Naive thymus-derived CD8-positive, alpha-beta T cell (primary cell): ENCODE data around the gene OVOL2. TPM values are rescaled to one million over a fixed set of nuclear protein-coding genes. Genes with fewer than 3 reads are reported as not detected.
"Not testable (repeated sequence)": the region's sequence is repeated elsewhere in the genome, so short reads cannot be mapped to it uniquely, and the experiment has no call there.

Source experiments
- ATAC-seq, 2 donors: fragments of 150-1000 bp; cut with Tn5 transposase in 1 of 2; sonication (Bioruptor Pico), chemical (Tn5 transposase) in 1 of 2; 1 replicate in 1 of 2; 2 replicates in 1 of 2; pipeline ENCODE4 v1.10.0; 2021; ENCODE audit warnings: mild to moderate bottlenecking in 2 of 2, moderate library complexity in 2 of 2
- POLR2A ChIA-PET: fragments of 350-600 bp; sonication (Branson Sonifier 250); formaldehyde crosslinking; loops from one replicate; lab custom pipeline; 2021; ENCODE audit warnings: antibody characterized with exemption; lab: Charles Lee
- DNase-seq, 10 donors: peaks; one replicate each; pipeline versions ENCODE4 v3.0.0 to v3.0.0-alpha.2; 2020 to 2022
- H3K27ac Mint-ChIP-seq, 10 donors: one replicate each; pipeline ENCODE4 v1.8.0; 2020 to 2022; ENCODE audit warnings: mild to moderate bottlenecking in 10 of 10, mixed read lengths in 10 of 10, moderate library complexity in 4 of 10, inconsistent platforms in 1 of 10
- H3K27me3 Mint-ChIP-seq, 5 donors: one replicate each; pipeline ENCODE4 v1.8.0; 2021 to 2022; ENCODE audit warnings: mixed read lengths in 5 of 5
- H3K36me3 Mint-ChIP-seq, 3 donors: one replicate each; pipeline ENCODE4 v1.8.0; 2020 to 2022; ENCODE audit warnings: mixed read lengths in 3 of 3, mild to moderate bottlenecking in 2 of 3, inconsistent platforms in 1 of 3
- H3K4me1 Mint-ChIP-seq, 4 donors: one replicate each; pipeline ENCODE4 v1.8.0; 2021 to 2022; ENCODE audit warnings: mixed read lengths in 4 of 4
- H3K4me3 Mint-ChIP-seq, 10 donors: one replicate each; pipeline ENCODE4 v1.8.0; 2020 to 2022; ENCODE audit warnings: mild to moderate bottlenecking in 10 of 10, mixed read lengths in 10 of 10, moderate library complexity in 6 of 10, inconsistent platforms in 1 of 10
- H3K9me3 Mint-ChIP-seq, 9 donors: one replicate each; pipeline ENCODE4 v1.8.0; 2020 to 2022; ENCODE audit warnings: mixed read lengths in 9 of 9, mild to moderate bottlenecking in 3 of 9, inconsistent platforms in 1 of 9, moderate library complexity in 1 of 9
- polyA plus RNA-seq, 3 donors: library from polyadenylated mRNA; unstranded; fragments of 300-500 nt; fragmentation: Illumina TruSeq; gene quantifications; one replicate each; pipeline ENCODE4 v1.2.3, GENCODE V29; 2021
- total RNA-seq, 8 experiments: library from RNA in 2 of 8; stranded (reverse) in 2 of 8; gene quantifications; one replicate each; pipeline ENCODE4 v1.2.3 and lab custom pipeline; 2021 to 2026

The OVOL2 gene
- total and polyA plus RNA-seq, 5 experiments from 2014 or later, result not detected

DNA sequence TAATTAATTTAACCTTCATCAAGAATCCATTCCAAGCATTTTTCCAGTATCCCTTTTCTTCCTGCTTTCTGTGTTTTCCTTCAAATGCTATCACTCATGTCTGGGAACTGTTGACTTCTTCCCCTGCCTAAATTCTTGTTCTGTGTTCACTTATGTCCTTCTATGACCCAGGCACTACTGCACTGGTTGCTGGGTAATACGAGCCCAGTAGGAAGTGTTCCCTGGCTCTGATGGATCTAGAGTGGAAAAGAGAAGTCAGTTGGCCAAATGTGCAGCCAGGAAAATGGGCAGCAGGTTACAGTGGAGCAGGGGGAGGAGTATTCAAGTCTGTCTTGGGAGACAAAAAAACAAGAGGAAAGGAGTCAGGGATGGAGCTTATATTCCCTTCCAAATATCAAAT lies 7.1 kb downstream of the OVOL2 start:
- Mint-ChIP-seq H3K4me3 (no peak overlapping the region), H3K9me3 (no peaks in the 10 kb centered on the region), H3K27ac (no peak overlapping the region), H3K27me3 (peaks cover 15 to 61% (median 40%) of the 10 kb centered on the region in 5 donors), H3K36me3 (no peaks in the 10 kb centered on the region), H3K4me1 (no peaks in the 10 kb centered on the region)
- POLR2A ChIA-PET, result interaction anchor here (0.6 kb wide), 1 partner anchor 93 kb away, joined by 3 read pairs; no protein-coding TSS in a partner anchor
- no peak for ATAC-seq
- DNase-seq, result no peak

DNA sequence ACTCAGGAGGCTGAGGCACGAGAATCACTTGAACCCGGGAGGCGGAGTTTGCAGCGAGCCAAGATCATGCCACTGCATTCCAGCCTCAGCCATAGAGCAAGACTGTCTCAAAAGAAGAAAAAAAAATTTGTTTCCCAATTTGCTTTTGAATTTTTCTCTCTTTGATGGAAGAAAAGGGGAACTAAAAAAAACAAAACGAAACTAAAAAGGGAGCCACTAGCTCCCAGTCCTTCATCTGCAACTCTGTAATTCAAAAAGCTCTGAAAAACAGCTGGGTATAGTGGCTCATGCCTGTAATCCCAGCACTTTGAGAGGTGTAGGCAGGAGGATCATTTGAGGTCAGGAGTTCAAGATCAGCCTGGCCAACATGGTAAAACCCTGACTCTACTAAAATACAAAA lies 9.5 kb downstream of the OVOL2 start:
- DNase-seq (no peak), ATAC-seq (no peak)
- Mint-ChIP-seq H3K27ac (no peak overlapping the region), H3K27me3 (peaks cover 12 to 64% (median 32%) of the 10 kb centered on the region in 5 donors), H3K9me3 (peaks cover 0 to 10% (median 0%) of the 10 kb centered on the region in 9 donors), H3K4me1 (no peaks in the 10 kb centered on the region), H3K36me3 (no peaks in the 10 kb centered on the region), H3K4me3 (no peak overlapping the region)
- POLR2A ChIA-PET, result no interaction called here

GRCh38 chr20:18046535-18046934 lies 11.2 kb downstream of the OVOL2 start:
- ATAC-seq (no peak), DNase-seq (no peak)
- no peak overlapping the region for H3K4me3 Mint-ChIP-seq
- peaks cover 5 to 58% (median 27%) of the 10 kb centered on the region in 5 donors for H3K27me3 Mint-ChIP-seq
- POLR2A ChIA-PET, result no interaction called here
- no peak overlapping the region for H3K27ac Mint-ChIP-seq
- H3K4me1 Mint-ChIP-seq, result no peaks in the 10 kb centered on the region
- peaks cover 0 to 15% (median 5%) of the 10 kb centered on the region in 9 donors for H3K9me3 Mint-ChIP-seq
- H3K36me3 Mint-ChIP-seq, result no peaks in the 10 kb centered on the region

- Mint-ChIP-seq H3K9me3 (peaks cover 0 to 15% (median 5%) of the 10 kb centered on the region in 9 donors), H3K27ac (no peak overlapping the region), H3K36me3 (no peaks in the 10 kb centered on the region), H3K4me1 (no peaks in the 10 kb centered on the region), H3K4me3 (no peak overlapping the region), H3K27me3 (peaks cover 8 to 73% (median 36%) of the 10 kb centered on the region in 5 donors)
- ATAC-seq (no peak), DNase-seq (no peak)
- POLR2A ChIA-PET, result no interaction called here
Measured at GRCh38 chr20:18042229-18042628, 15.5 kb downstream of the OVOL2 start.

GRCh38 chr20:18041462-18041861 lies 16.3 kb downstream of the OVOL2 start:
- POLR2A ChIA-PET, result no interaction called here
- ATAC-seq (no peak), DNase-seq (no peak)
- Mint-ChIP-seq H3K27me3 (peaks cover 8 to 73% (median 40%) of the 10 kb centered on the region in 5 donors), H3K9me3 (peaks cover 0 to 15% (median 5%) of the 10 kb centered on the region in 9 donors), H3K4me3 (no peak overlapping the region), H3K27ac (peak overlapping the region in 1 of 10 donors; percentile 42), H3K36me3 (no peaks in the 10 kb centered on the region), H3K4me1 (no peaks in the 10 kb centered on the region)

- ATAC-seq (no peak), DNase-seq (no peak)
- H3K36me3 Mint-ChIP-seq, result no peaks in the 10 kb centered on the region
- no peak overlapping the region for H3K27ac Mint-ChIP-seq
- peaks cover 0 to 14% (median 5%) of the 10 kb centered on the region in 9 donors for H3K9me3 Mint-ChIP-seq
- peaks cover 13 to 64% (median 34%) of the 10 kb centered on the region in 5 donors for H3K27me3 Mint-ChIP-seq
- H3K4me1 Mint-ChIP-seq, result no peaks in the 10 kb centered on the region
- no peak overlapping the region for H3K4me3 Mint-ChIP-seq
- POLR2A ChIA-PET, result no interaction called here
Measured at GRCh38 chr20:18039063-18039462, 18.7 kb downstream of the OVOL2 start.

DNA sequence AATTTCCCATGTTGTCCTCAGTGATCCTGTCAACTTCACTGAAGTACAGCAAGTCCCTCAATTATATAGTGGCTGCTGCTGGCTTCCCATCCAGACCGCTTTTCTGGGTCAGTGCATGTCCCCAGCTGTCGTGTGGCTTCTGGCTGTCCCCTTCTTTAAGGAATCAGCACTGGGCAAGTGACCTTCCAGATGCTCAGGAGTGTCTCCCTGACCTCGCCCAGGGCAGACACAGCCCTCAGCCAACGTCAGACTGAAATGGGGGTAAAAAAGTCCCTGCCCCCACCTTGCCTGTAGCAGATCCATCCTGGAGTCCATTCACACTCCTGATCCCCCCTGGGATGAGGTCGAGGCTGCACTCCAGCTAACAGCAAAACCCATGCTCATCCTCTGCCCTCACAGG lies 23.7 kb downstream of the OVOL2 start:
- H3K36me3 Mint-ChIP-seq, result no peaks in the 10 kb centered on the region
- no peaks in the 10 kb centered on the region for H3K9me3 Mint-ChIP-seq
- H3K4me1 Mint-ChIP-seq, result no peaks in the 10 kb centered on the region
- no peak overlapping the region for H3K4me3 Mint-ChIP-seq
- ATAC-seq, result no peak
- peaks cover 5 to 30% (median 12%) of the 10 kb centered on the region in 5 donors for H3K27me3 Mint-ChIP-seq
- no peak for DNase-seq
- POLR2A ChIA-PET, result no interaction called here
- H3K27ac Mint-ChIP-seq, result no peak overlapping the region

DNA sequence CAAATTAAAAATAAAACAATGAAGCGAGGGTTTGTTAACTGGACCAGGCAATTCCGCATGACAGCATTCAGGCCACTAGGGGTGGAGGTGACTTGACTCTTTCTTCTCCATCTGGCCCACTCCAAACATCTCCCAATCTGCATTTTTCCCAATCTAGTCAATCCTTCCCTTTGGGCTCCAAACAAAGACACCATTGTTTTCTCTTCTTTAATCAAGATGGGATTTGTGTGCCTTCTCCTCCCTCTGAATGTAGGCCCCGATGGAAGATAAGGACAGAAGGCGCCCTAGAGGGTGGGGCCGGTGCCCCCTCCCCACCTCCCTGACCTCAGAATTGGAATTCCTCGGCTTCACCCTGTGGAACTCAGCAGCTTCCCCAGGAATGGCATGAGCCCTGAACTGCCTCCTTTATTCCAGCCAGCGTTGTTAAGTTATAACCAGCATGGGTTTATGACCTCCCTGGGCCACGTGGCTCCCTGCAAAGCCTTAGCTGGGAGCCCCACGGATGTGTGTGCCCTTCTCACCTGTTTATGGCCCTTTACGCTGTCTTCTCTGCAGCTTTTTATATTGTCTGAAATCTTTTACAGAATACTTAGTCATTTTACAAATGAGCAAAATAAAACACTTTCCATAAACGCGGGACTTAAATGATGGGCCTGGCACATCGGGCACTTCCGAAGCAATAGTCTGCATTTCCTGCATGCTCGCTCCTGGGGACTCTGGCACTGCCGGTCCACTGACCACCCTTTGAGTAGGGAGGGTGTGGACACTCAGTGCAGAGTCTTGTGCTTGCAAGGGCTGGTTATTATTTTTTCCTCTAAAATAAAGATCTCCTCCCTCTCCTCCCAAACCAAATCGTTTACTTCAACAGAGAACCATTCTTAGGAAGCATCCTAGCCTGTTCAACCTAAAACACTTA lies 24.5 kb downstream of the OVOL2 start:
- POLR2A ChIA-PET, result no interaction called here
- Mint-ChIP-seq H3K27me3 (peaks cover 5 to 25% (median 11%) of the 10 kb centered on the region in 5 donors), H3K9me3 (no peaks in the 10 kb centered on the region), H3K4me3 (no peak overlapping the region), H3K4me1 (no peaks in the 10 kb centered on the region), H3K36me3 (no peaks in the 10 kb centered on the region), H3K27ac (no peak overlapping the region)
- ATAC-seq, result no peak
- DNase-seq, result no peak

GRCh38 chr20:18031888-18032509 lies 25.7 kb downstream of the OVOL2 start:
- no peak overlapping the region for H3K27ac Mint-ChIP-seq
- no peak for ATAC-seq
- POLR2A ChIA-PET, result no interaction called here

DNA sequence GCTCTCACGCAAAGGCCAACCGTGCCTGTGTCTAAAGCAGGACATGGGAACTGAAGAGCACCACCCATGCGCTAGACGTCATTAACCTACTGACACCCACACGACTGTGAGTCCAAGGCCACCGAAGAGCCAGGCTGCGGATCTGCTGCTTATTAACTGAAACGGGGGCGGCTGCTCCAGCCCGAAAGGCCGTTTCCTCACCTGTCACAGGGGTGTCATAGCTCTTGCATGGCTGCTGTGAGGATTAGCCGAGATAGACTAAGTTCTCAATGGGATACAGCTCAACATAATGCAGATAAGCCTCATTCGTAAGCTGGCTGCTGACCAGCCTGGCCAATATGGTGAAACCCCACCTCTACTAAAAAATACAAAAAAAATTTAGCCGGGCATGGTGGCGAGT lies 26.7 kb downstream of the OVOL2 start:
- DNase-seq, result no peak
- H3K9me3 Mint-ChIP-seq, result no peaks in the 10 kb centered on the region
- no peaks in the 10 kb centered on the region for H3K36me3 Mint-ChIP-seq
- H3K4me1 Mint-ChIP-seq, result no peaks in the 10 kb centered on the region
- POLR2A ChIA-PET, result no interaction called here
- no peak overlapping the region for H3K27ac Mint-ChIP-seq
- no peak for ATAC-seq
- H3K4me3 Mint-ChIP-seq, result no peak overlapping the region
- peaks cover 4 to 16% (median 6%) of the 10 kb centered on the region in 5 donors for H3K27me3 Mint-ChIP-seq

More at GRCh38 chr20:18031888-18032509, 25.7 kb downstream of the OVOL2 start:
- H3K36me3 Mint-ChIP-seq, result no peaks in the 10 kb centered on the region
- no peak for DNase-seq
- peaks cover 4 to 13% (median 6%) of the 10 kb centered on the region in 5 donors for H3K27me3 Mint-ChIP-seq
- H3K4me1 Mint-ChIP-seq, result no peaks in the 10 kb centered on the region
- H3K9me3 Mint-ChIP-seq, result no peaks in the 10 kb centered on the region
- no peak overlapping the region for H3K4me3 Mint-ChIP-seq

DNA sequence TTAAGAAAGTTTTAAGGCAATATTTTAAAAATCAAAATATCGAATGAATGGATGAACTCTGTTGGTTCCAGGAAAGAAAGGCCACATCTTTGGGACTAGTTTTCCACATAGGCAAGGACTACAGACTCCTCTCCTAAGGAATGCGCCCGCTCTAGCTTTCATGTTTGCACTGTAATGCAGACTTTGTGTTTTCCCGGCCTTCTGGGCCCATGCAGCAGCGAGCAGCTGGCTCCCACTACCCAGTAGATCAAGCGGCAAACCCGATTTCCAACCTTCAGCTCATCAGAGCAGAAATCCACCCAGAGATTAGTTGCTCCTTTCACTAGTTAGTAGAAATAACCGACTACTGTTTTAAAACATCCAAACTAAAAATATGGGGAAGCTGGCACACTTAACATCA lies 27.7 kb downstream of the OVOL2 start:
- DNase-seq (no peak), ATAC-seq (no peak)
- Mint-ChIP-seq H3K36me3 (no peaks in the 10 kb centered on the region), H3K9me3 (no peaks in the 10 kb centered on the region), H3K27ac (no peak overlapping the region), H3K27me3 (peaks cover 4 to 16% (median 9%) of the 10 kb centered on the region in 5 donors), H3K4me3 (no peak overlapping the region), H3K4me1 (no peaks in the 10 kb centered on the region)
- POLR2A ChIA-PET, result no interaction called here

DNA sequence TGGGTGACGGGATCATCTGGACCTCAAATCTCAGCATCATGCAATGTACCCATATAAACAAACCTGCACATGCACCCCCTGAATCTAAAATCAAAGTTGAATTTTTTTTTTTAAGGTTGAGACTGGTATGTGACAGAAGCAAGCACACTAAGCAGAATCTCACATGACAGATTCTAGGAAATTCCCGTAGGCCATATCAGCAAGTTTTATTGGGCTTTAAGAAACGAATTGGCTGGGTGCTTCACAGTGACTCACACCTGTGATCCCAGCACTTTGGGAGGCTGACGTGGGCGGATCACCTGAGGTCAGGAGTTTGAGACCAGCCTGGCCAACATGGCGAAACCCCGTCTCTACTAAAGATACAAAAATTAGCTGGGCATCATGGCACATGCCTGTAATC lies 30.7 kb downstream of the OVOL2 start:
- ATAC-seq, result not testable (repeated sequence)

DNA sequence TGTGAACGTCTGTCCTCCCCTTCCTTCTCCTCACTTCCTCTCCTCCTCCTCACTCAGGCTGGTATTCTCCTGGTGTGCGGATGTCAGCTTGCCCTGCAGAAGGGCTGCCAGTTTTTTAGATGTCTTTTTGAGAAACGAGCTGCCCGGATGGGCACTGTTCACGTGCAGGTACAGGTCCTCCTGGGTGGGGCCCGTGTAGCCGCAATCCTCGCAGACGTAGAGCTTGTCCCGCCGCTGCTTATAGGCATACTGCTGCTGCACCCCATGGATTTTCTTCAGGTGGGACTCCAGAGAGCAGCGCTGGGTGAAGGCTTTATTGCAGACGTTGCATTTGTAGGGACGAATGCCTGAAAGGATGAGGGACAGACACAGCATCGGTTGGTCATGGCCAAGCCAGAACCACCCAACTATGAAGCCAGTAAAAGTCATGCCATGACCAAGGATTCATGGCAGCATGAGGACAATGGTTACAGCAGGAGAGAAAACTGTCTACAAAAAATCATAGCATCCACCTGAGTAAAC lies 33.0 kb downstream of the OVOL2 start:
- Mint-ChIP-seq H3K27ac (no peak overlapping the region), H3K9me3 (no peaks in the 10 kb centered on the region)

More for the DNA sequence above, 30.7 kb downstream of the OVOL2 start:
- peaks cover 0 to 10% (median 4%) of the 10 kb centered on the region in 5 donors for H3K27me3 Mint-ChIP-seq
- H3K9me3 Mint-ChIP-seq, H3K4me3 Mint-ChIP-seq, DNase-seq, H3K4me1 Mint-ChIP-seq, H3K27ac Mint-ChIP-seq, H3K36me3 Mint-ChIP-seq, POLR2A ChIA-PET: not testable (repeated sequence)

More for the DNA sequence above, 33.0 kb downstream of the OVOL2 start:
- no peaks in the 10 kb centered on the region for H3K36me3 Mint-ChIP-seq
- DNase-seq, result no peak
- H3K27me3 Mint-ChIP-seq, result peaks cover 0 to 14% (median 4%) of the 10 kb centered on the region in 5 donors
- POLR2A ChIA-PET, result no interaction called here
- no peak for ATAC-seq
- H3K4me3 Mint-ChIP-seq, result no peak overlapping the region
- no peaks in the 10 kb centered on the region for H3K4me1 Mint-ChIP-seq
